ENCODE measurements around the gene PRR14. TPM values are rescaled to one million over a fixed set of nuclear protein-coding genes. Genes with fewer than 3 reads are reported as not detected.

PRR14 gene
- total RNA-seq, 2 donors from 2014 or later, result 21.2 to 35.4 TPM

GRCh38 chr16:30657866-30658730 lies 7.3 kb downstream of the PRR14 start, which contains the start of gene FBRS:
Gene FBRS (plus strand): TSS chr16:30658431. CDS start chr16:30659519, 1,088 bp downstream.
- H3K27me3 ChIP-seq (ENCODE audit: control insufficient read depth, insufficient read depth, low read length, poor library complexity, severe bottlenecking), result no peaks in the 10 kb centered on the region
- H3K27ac Mint-ChIP-seq, result peak within 1 kb of the TSS; percentile 98
- peaks cover 6% of the 10 kb centered on the region for H3K4me1 ChIP-seq (ENCODE audit: control insufficient read depth, insufficient read depth, low read length)
- peak within 1 kb of the TSS; percentile 94 for H3K27ac ChIP-seq (ENCODE audit: low read depth, low read length)
- peaks cover 16% of the 10 kb centered on the region for H3K27me3 Mint-ChIP-seq (ENCODE audit: insufficient read depth)
- peaks cover 13% of the 10 kb centered on the region for H3K4me1 Mint-ChIP-seq
- no peaks in the 10 kb centered on the region for H3K9me3 Mint-ChIP-seq
- peak within 1 kb of the TSS; percentile 88 for H3K9ac ChIP-seq (ENCODE audit: extremely low read depth, low read length, poor library complexity, severe bottlenecking)
- H3K4me3 ChIP-seq (ENCODE audit: low read length), result peak within 1 kb of the TSS; percentile 93
- peaks cover 46% of the 10 kb centered on the region for H3K36me3 ChIP-seq (ENCODE audit: control insufficient read depth, insufficient read depth, low read length)
- TF ChIP-seq CTCF (conservative IDR thresholded peaks at IDR 0.05), result peak; percentile 94
- WGBS, 2 experiments (ENCODE audit: insufficient coverage in 1 of 2, insufficient read length in 1 of 2), result 0 to 1% methylated on average over 38 to 86 of the region's 86 CpGs
- peak within 1 kb of the TSS; percentile 80 for H3K4me3 Mint-ChIP-seq
- DNase-seq, result peak; percentile 100
- peaks cover 41% of the 10 kb centered on the region for H3K36me3 Mint-ChIP-seq (ENCODE audit: low read depth)
- no peaks in the 10 kb centered on the region for H3K9me3 ChIP-seq (ENCODE audit: control insufficient read depth, low read length)

- WGBS, 2 experiments (ENCODE audit: insufficient coverage in 1 of 2, insufficient read length in 1 of 2), result 0% methylated on average over 17 to 64 of the region's 64 CpGs
- peak; percentile 30 for TF ChIP-seq CTCF (conservative IDR thresholded peaks at IDR 0.05)
- H3K27ac ChIP-seq (ENCODE audit: low read depth, low read length), result peak overlapping the region; percentile 87
- peaks cover 24% of the 10 kb centered on the region for H3K27me3 Mint-ChIP-seq (ENCODE audit: insufficient read depth)
- peaks cover 47% of the 10 kb centered on the region for H3K36me3 Mint-ChIP-seq (ENCODE audit: low read depth)
- H3K36me3 ChIP-seq (ENCODE audit: control insufficient read depth, insufficient read depth, low read length), result peaks cover 53% of the 10 kb centered on the region
- peak overlapping the region; percentile 93 for H3K4me3 ChIP-seq (ENCODE audit: low read length)
- peaks cover 6% of the 10 kb centered on the region for H3K4me1 ChIP-seq (ENCODE audit: control insufficient read depth, insufficient read depth, low read length)
- H3K4me3 Mint-ChIP-seq, result peak overlapping the region; percentile 80
- H3K27me3 ChIP-seq (ENCODE audit: control insufficient read depth, insufficient read depth, low read length, poor library complexity, severe bottlenecking), result no peaks in the 10 kb centered on the region
- DNase-seq, result peak; percentile 73
- peaks cover 13% of the 10 kb centered on the region for H3K4me1 Mint-ChIP-seq
- no peaks in the 10 kb centered on the region for H3K9me3 Mint-ChIP-seq
- peak overlapping the region; percentile 88 for H3K9ac ChIP-seq (ENCODE audit: extremely low read depth, low read length, poor library complexity, severe bottlenecking)
- H3K27ac Mint-ChIP-seq, result peak overlapping the region; percentile 98
- H3K9me3 ChIP-seq (ENCODE audit: control insufficient read depth, low read length), result no peaks in the 10 kb centered on the region
Measured at GRCh38 chr16:30658731-30659506, 8.2 kb downstream of the PRR14 start.

Data from endodermal cell (in vitro differentiated cells).